GM18502 (cell line): ENCODE results near the gene LMNB1.
"Not testable (repeated sequence)": the region's sequence is repeated elsewhere in the genome, so short reads cannot be mapped to it uniquely, and the experiment has no call there.

Experiments used
- ATAC-seq: cut with Tn5 transposase; IDR thresholded peaks from one replicate; pipeline ENCODE4 v1.9.1; 2021; ENCODE audit warnings: mild to moderate bottlenecking; ENCODE audit not compliant: unreplicated experiment, poor library complexity

The LMNB1 gene

GRCh38 chr5:126776499-126777256, at the start of gene LMNB1:
LMNB1 (plus strand) TSS chr5:126777136; CDS start chr5:126777509, 373 bp downstream.
- peak; percentile 69 for ATAC-seq

GRCh38 chr5:126732716-126733115, 44.2 kb upstream of the LMNB1 start:
- ATAC-seq, result no peak

GRCh38 chr5:126734573-126734972, 42.4 kb upstream of the LMNB1 start:
- not testable (repeated sequence) for ATAC-seq

GRCh38 chr5:126736141-126736540, 40.8 kb upstream of the LMNB1 start:
- ATAC-seq, result no peak

- ATAC-seq, result no peak
Measured at GRCh38 chr5:126741361-126741760, 35.6 kb upstream of the LMNB1 start.

- no peak for ATAC-seq
Measured at GRCh38 chr5:126742425-126742824, 34.5 kb upstream of the LMNB1 start.

- no peak for ATAC-seq
Measured at GRCh38 chr5:126744836-126745235, 32.1 kb upstream of the LMNB1 start.

GRCh38 chr5:126745259-126745992, 31.5 kb upstream of the LMNB1 start:
- ATAC-seq, result no peak

GRCh38 chr5:126746290-126746689, 30.6 kb upstream of the LMNB1 start:
- no peak for ATAC-seq

- ATAC-seq, result no peak
Measured at GRCh38 chr5:126752081-126752785, 24.7 kb upstream of the LMNB1 start.

GRCh38 chr5:126753227-126753626, 23.7 kb upstream of the LMNB1 start:
- ATAC-seq, result no peak

GRCh38 chr5:126754609-126755008, 22.3 kb upstream of the LMNB1 start:
- no peak for ATAC-seq

GRCh38 chr5:126755593-126755992, 21.3 kb upstream of the LMNB1 start:
- ATAC-seq, result no peak

GRCh38 chr5:126757713-126758357, 19.1 kb upstream of the LMNB1 start:
- ATAC-seq, result no peak

GRCh38 chr5:126763371-126763770, 13.6 kb upstream of the LMNB1 start:
- no peak for ATAC-seq

- ATAC-seq, result no peak
Measured at GRCh38 chr5:126769703-126770102, 7.2 kb upstream of the LMNB1 start.

GRCh38 chr5:126773536-126773935, 3.4 kb upstream of the LMNB1 start:
- ATAC-seq, result not testable (repeated sequence)

GRCh38 chr5:126774595-126774994, 2.3 kb upstream of the LMNB1 start:
- ATAC-seq, result not testable (repeated sequence)

GRCh38 chr5:126777257-126777974, 480 bp downstream of the LMNB1 start:
- peak; percentile 13 for ATAC-seq
